Dendritic cell treated with granulocyte-macrophage colony-stimulating factor and Interleukin-4, amounts not matched to agents 40 ng/mL and 50 ng/mL, for 4 days (primary cell): ENCODE measurements around the gene P2RX1.

Source experiments
- H3K27ac Mint-ChIP-seq: one replicate; pipeline ENCODE4 v1.8.0; 2022; ENCODE audit warnings: mild to moderate bottlenecking, mixed read lengths
- H3K27me3 Mint-ChIP-seq: one replicate; pipeline ENCODE4 v1.8.0; 2022; ENCODE audit warnings: mild to moderate bottlenecking, mixed read lengths
- H3K36me3 Mint-ChIP-seq: one replicate; pipeline ENCODE4 v1.8.0; 2022; ENCODE audit warnings: low read depth, mixed read lengths
- H3K4me1 Mint-ChIP-seq: one replicate; pipeline ENCODE4 v1.8.0; 2022; ENCODE audit warnings: low read depth, mixed read lengths
- H3K4me3 Mint-ChIP-seq: one replicate; pipeline ENCODE4 v1.8.0; 2022; ENCODE audit warnings: mild to moderate bottlenecking, moderate library complexity, mixed read lengths
- H3K9me3 Mint-ChIP-seq: one replicate; pipeline ENCODE4 v1.8.0; 2022; ENCODE audit warnings: mixed read lengths
- intact Hi-C: fragments of 100-400 bp; cut with micrococcal nuclease; formaldehyde crosslinking; loops from one replicate; pipeline ENCODE4 v1.15.0; 2022

P2RX1 gene

DNA sequence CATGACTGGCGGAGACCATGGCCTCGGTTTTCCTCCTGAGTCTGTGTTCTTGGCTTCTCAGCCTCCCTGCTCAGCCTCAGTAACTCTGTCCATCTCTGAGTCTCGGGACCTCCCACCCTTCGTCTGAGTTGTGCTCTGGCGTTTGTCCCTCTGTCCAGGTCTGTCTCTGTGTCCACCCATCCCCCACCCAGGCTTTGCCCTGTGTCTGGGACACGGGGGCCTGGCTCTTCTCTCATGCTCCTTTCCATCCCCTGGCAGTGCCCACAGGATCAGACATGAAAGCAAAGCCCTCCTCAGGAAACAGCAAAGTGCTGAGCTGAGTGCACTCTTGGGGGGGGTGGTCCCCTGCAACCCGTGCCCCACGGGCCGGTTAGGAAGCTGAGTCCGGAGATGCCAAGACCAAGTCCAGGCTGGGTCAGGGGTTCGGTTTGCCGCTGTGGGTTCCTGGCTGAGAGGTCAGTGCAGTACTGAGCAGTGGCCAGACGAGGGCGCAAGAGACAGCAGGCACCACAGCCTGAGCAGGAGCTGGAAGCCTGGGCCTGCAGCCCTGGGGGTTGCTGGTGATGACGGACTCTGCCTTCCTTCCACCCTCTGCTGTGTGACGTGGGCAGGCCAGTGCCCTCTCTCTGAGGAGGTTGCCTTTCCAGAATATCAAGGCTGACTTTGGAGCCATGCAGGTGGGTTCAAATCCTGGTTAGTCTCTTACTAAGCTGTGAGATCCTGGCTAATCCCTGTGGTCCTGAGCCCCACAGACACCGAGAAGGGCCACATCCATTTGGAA lies 2.5 kb downstream of the P2RX1 start:
- Mint-ChIP-seq H3K36me3 (peaks cover 14% of the 10 kb centered on the region), H3K4me1 (peaks cover 88% of the 10 kb centered on the region)

GRCh38 chr17:3912827-3913226 lies 3.4 kb downstream of the P2RX1 start:
- Mint-ChIP-seq H3K27me3 (peaks cover 2% of the 10 kb centered on the region), H3K36me3 (peaks cover 15% of the 10 kb centered on the region), H3K9me3 (no peaks in the 10 kb centered on the region), H3K4me3 (no peak overlapping the region), H3K4me1 (peaks cover 87% of the 10 kb centered on the region), H3K27ac (peak overlapping the region; percentile 79)
- intact Hi-C loops = loop anchor here (5.0 kb wide), 2 partner anchors 49 to 94 kb away; partner anchors contain the start of gene ATP2A3

More for the DNA sequence above, 2.5 kb downstream of the P2RX1 start:
- Mint-ChIP-seq H3K9me3 (no peaks in the 10 kb centered on the region), H3K27me3 (peaks cover 2% of the 10 kb centered on the region), H3K27ac (peak overlapping the region; percentile 92), H3K4me3 (peak overlapping the region; percentile 82)
- intact Hi-C loops = loop anchor here (5.0 kb wide), 2 partner anchors 49 to 94 kb away; partner anchors contain the start of gene ATP2A3

DNA sequence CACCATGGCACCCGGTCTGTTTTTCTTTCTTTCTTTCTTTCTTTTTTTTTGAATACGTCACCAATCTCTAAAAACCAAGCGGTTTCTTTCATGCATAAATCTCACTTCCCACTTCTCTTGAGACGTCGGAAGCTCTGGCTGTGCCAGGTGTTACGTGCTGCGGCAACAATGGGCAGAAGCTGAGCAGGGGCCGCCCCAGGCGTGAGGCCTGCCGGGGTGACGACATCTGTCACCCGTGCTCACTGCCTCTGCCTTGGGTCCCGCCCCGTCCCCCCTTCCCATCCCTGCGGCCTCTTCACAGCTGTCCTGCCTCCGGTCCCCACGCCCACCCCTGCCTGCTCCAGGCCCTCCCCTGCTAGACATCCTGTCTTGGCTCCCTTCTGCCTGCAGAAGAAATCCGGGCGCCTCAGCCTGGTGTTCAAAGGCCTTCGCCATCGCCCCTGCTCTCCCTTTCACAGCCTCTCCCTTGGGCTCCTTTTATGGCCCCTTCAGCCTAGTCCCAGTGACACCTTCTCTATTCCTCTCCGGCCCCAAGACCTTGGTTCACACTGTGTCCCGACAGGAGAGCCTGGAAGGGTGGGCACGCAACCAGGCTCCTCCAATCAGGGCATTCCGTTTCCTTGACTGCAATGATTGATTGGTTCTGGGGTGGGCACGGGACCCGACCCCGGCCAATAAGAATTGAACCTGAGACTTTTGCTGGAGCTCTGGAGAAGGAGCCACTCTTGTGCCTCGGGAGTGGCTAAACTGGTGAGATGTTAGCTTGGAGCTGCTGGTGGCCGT lies 4.8 kb downstream of the P2RX1 start:
- Mint-ChIP-seq H3K9me3 (no peaks in the 10 kb centered on the region), H3K4me1 (peaks cover 74% of the 10 kb centered on the region), H3K27ac (peak overlapping the region; percentile 79), H3K27me3 (peaks cover 2% of the 10 kb centered on the region), H3K4me3 (peak overlapping the region; percentile 64), H3K36me3 (peaks cover 23% of the 10 kb centered on the region)
- intact Hi-C loops = loop anchor here (5.0 kb wide), 2 partner anchors 51 to 96 kb away; partner anchors contain the start of gene ATP2A3

- H3K27me3 Mint-ChIP-seq = peaks cover 2% of the 10 kb centered on the region
- intact Hi-C loops = loop anchor here (5.0 kb wide), 2 partner anchors 52 to 97 kb away; partner anchors contain the start of gene ATP2A3
- peaks cover 28% of the 10 kb centered on the region for H3K36me3 Mint-ChIP-seq
- peak overlapping the region; percentile 64 for H3K4me3 Mint-ChIP-seq
- peaks cover 65% of the 10 kb centered on the region for H3K4me1 Mint-ChIP-seq
- peak overlapping the region; percentile 79 for H3K27ac Mint-ChIP-seq
- H3K9me3 Mint-ChIP-seq = no peaks in the 10 kb centered on the region
Observed at GRCh38 chr17:3910420-3911270, 5.6 kb downstream of the P2RX1 start.

- intact Hi-C loops = no loop called here
- no peak overlapping the region for H3K27ac Mint-ChIP-seq
- H3K4me1 Mint-ChIP-seq = peaks cover 52% of the 10 kb centered on the region
- H3K4me3 Mint-ChIP-seq = no peak overlapping the region
- peaks cover 32% of the 10 kb centered on the region for H3K36me3 Mint-ChIP-seq
- peaks cover 2% of the 10 kb centered on the region for H3K27me3 Mint-ChIP-seq
- no peaks in the 10 kb centered on the region for H3K9me3 Mint-ChIP-seq
Observed at GRCh38 chr17:3909257-3909656, 7.0 kb downstream of the P2RX1 start.

DNA sequence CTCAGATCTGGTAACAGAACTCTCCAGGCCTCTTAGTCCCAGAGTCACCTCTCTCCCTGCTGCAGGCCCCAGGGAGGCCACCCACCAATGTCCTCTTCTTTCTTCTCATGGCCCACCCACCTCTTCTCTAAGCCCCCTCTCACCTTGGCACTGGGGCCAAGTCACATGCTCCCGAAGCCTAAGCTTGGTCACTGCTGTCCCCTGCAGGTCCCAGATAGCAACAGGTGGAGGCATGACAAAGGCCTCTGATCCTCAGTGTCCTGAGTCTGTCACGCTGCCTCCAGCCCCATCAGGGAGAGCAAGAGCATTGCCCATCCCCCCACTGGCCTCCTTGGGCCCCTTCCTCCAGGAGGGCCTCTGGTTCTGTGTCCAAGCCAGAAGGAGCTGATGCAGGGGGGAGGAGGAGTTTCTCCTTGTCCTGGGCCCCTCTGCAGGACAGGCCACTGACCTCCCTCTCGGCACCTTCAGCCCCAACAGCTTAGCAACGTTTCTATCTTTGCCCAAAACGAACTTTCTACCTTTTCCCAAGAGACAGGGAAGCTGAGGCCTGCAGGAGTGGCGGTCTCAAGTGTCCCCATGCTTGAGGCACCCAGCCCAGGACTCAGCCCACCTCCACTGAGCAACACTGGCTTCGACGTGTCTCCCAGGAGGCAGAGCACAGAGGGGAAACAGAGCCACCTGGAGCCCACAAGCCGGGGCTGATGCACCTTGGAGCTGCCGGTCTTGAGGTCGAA lies 8.6 kb downstream of the P2RX1 start:
- H3K4me3 Mint-ChIP-seq = no peak overlapping the region
- intact Hi-C loops = no loop called here
- H3K4me1 Mint-ChIP-seq = peaks cover 39% of the 10 kb centered on the region
- peaks cover 39% of the 10 kb centered on the region for H3K36me3 Mint-ChIP-seq
- H3K9me3 Mint-ChIP-seq = no peaks in the 10 kb centered on the region
- peaks cover 2% of the 10 kb centered on the region for H3K27me3 Mint-ChIP-seq
- peak overlapping the region; percentile 23 for H3K27ac Mint-ChIP-seq

- H3K9me3 Mint-ChIP-seq = no peaks in the 10 kb centered on the region
- intact Hi-C loops = no loop called here
- peaks cover 41% of the 10 kb centered on the region for H3K36me3 Mint-ChIP-seq
- peaks cover 33% of the 10 kb centered on the region for H3K4me1 Mint-ChIP-seq
- H3K4me3 Mint-ChIP-seq = no peak overlapping the region
- H3K27me3 Mint-ChIP-seq = no peaks in the 10 kb centered on the region
- no peak overlapping the region for H3K27ac Mint-ChIP-seq
Observed at GRCh38 chr17:3906881-3907280, 9.4 kb downstream of the P2RX1 start.

- H3K9me3 Mint-ChIP-seq = no peaks in the 10 kb centered on the region
- no peak overlapping the region for H3K4me3 Mint-ChIP-seq
- no peaks in the 10 kb centered on the region for H3K27me3 Mint-ChIP-seq
- H3K27ac Mint-ChIP-seq = no peak overlapping the region
- intact Hi-C loops = no loop called here
- peaks cover 17% of the 10 kb centered on the region for H3K4me1 Mint-ChIP-seq
- peaks cover 53% of the 10 kb centered on the region for H3K36me3 Mint-ChIP-seq
Observed at GRCh38 chr17:3905017-3905520, 11.2 kb downstream of the P2RX1 start.

GRCh38 chr17:3904501-3904900 lies 11.8 kb downstream of the P2RX1 start:
- no peaks in the 10 kb centered on the region for H3K27me3 Mint-ChIP-seq
- no peak overlapping the region for H3K4me3 Mint-ChIP-seq
- peaks cover 58% of the 10 kb centered on the region for H3K36me3 Mint-ChIP-seq
- intact Hi-C loops = no loop called here
- H3K9me3 Mint-ChIP-seq = no peaks in the 10 kb centered on the region
- H3K27ac Mint-ChIP-seq = no peak overlapping the region
- H3K4me1 Mint-ChIP-seq = peaks cover 11% of the 10 kb centered on the region

GRCh38 chr17:3903881-3904290 lies 12.4 kb downstream of the P2RX1 start:
- peaks cover 64% of the 10 kb centered on the region for H3K36me3 Mint-ChIP-seq
- peaks cover 5% of the 10 kb centered on the region for H3K4me1 Mint-ChIP-seq
- intact Hi-C loops = no loop called here
- no peaks in the 10 kb centered on the region for H3K27me3 Mint-ChIP-seq
- H3K27ac Mint-ChIP-seq = no peak overlapping the region
- no peaks in the 10 kb centered on the region for H3K9me3 Mint-ChIP-seq
- no peak overlapping the region for H3K4me3 Mint-ChIP-seq

DNA sequence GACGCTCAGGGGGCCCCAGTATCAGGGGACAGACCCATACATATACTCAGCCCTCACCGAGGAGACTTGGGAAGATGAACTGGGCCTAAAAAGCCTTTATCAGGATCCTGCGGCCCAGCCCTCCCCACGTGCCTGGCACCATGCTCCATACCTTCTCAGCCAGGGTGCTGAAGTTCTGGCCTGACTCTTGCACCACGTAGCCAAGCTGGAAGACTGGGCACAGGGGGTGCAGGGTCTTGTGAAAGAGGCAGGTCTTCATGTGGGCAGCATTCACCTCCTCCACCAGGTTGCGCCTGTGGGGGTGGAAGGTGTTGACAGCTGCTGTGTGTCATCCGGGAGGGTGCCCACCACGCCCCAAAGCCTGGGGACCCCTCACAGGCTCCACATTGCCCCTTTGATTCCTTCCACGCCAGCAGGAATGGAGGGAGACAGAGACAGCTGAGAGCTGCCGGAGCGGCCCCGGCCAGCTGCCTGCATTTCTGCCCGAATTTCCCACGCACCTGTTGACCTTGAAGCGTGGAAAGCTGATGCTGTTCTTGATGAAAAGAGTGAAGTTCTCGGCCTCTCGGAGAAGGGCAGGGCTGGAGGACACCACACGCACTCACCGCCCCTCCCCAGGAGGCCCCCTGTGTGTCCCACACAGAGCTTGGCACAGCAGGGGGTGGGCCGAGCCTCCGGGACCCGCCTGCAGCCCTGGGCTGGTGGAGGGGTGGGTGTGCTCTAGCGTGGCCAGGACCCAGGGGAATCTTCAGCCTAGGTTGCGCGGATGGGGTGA lies 13.0 kb downstream of the P2RX1 start:
- no peaks in the 10 kb centered on the region for H3K4me1 Mint-ChIP-seq

DNA sequence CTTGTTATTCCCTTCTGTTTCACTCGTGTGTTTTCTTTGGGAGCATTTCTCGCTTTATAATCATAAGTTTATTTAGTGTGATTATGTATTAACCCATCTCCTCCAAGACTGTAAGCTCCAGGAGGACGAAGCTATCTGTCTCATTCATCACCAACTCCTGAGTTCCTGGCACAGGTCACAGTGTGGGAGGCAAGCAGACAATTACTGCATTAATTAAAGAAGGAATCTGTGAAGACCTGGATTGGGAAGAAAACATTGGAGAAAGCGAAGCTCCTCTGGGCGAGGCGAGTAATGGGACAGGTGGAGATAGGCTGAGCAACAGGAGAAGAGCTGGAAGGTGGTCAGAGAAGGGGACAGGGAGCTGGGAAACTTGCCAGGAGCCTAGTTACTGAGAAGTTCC lies 15.6 kb downstream of the P2RX1 start:
- intact Hi-C loops = no loop called here
- Mint-ChIP-seq H3K36me3 (peaks cover 80% of the 10 kb centered on the region), H3K9me3 (no peaks in the 10 kb centered on the region), H3K4me3 (no peak overlapping the region), H3K27me3 (no peaks in the 10 kb centered on the region), H3K4me1 (peaks cover 10% of the 10 kb centered on the region), H3K27ac (no peak overlapping the region)

More for the DNA sequence above, 13.0 kb downstream of the P2RX1 start:
- Mint-ChIP-seq H3K36me3 (peaks cover 71% of the 10 kb centered on the region), H3K27me3 (no peaks in the 10 kb centered on the region), H3K9me3 (no peaks in the 10 kb centered on the region), H3K4me3 (no peak overlapping the region), H3K27ac (no peak overlapping the region)
- intact Hi-C loops = no loop called here
